AG08396 (cell line): ENCODE results near the gene ERGIC2.
A peak's percentile ranks its signal among the peaks of the same experiment; 100 is the strongest.

Experiments
- DNase-seq: peaks from one replicate; pipeline ENCODE4 v3.0.0; 2012; ENCODE audit warnings: low spot score, mixed read lengths

Gene ERGIC2

DNA sequence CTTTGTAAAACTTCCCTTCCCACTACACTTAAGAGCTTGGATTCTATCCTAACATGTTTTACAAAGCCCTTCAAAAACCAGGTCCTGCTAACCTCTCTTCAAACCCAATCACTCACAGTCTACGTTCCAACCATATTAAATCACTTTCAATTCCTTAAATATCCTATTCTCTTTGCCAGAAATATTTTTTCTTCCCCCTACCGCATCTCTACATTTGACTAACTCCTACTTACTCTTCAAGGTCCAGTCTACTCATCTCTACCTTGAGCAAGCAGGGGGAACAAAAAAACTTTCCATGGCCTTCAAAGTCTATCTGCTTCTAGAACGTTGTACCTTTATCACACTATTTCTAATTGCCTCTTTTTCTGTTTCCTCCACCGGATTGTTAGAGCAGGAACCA, 6.1 kb downstream of the ERGIC2 start:
- no peak for DNase-seq

DNA sequence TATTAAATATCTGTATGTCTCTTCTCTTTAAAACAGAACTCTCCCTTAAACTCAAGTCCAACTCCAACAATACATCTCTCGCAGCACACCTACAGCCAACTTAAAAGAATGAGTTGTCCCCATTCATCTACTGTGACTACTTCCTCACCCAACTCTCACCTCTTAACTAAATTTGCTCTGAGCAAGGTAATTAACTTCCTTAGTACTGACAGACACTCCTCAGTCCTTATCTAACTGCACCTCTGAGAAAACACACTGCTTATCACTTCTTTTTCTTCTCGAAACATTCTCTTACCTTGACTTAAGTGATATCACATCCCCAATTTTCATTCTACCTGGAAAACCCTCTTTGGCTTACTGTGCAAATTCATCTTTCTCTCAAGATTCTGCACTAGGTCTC, 7.0 kb downstream of the ERGIC2 start:
- DNase-seq, result no peak

DNA sequence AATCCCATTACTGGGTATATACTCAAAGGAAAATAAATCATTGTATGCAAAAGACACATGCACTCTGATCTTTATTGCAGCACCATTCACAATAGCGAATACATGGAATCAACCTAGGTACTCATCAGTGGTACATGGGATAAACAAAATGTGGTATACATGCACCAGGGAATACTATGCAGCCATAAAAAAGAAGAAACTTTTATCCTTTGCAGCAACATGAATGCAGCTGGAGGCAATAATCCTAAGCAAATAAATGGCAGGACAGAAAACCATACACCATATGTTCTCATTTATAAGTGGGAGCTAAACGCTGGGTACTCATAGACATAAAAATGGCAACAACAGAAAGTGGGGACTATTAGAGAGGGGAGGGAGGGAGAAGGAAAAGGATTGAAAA, 15.9 kb downstream of the ERGIC2 start:
- DNase-seq, result no peak

DNA sequence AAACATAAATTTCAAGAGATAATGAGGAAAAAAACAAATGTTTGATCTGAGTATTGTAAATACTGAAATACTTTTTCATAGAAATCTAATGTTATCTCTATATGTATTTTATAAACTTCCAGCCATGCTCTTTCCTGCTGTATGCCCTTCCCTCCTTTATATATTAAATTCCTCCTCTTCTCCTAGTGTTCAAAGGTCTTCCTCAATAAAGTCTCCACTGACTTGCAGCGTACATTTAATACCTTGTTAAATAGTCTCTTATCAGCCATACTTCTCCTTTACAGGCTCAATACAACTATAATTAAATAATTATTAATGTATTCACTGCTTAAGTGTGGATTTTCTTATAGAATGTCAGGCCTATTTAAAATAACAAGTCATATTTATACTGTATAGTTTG, 26.0 kb downstream of the ERGIC2 start:
- DNase-seq, result no peak

DNA sequence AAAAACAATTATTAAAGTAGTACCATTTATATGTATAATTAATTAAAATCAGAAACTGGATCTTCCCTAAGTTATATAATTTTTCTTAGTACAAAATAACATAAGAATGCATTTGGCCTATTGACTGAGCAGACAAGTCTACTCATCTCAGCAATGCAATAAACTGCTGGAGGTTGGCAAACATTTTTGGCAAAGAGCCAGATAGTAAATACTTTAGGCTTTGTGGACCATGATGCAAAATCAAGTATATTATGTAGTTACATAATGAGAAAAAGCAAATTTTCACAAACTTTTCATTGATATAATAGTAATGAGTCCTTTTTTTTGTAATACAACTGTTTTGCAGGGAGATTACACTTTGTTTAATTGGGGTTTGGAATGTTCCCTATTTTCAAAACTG, 30.9 kb downstream of the ERGIC2 start:
- peak; percentile 5 for DNase-seq

DNA sequence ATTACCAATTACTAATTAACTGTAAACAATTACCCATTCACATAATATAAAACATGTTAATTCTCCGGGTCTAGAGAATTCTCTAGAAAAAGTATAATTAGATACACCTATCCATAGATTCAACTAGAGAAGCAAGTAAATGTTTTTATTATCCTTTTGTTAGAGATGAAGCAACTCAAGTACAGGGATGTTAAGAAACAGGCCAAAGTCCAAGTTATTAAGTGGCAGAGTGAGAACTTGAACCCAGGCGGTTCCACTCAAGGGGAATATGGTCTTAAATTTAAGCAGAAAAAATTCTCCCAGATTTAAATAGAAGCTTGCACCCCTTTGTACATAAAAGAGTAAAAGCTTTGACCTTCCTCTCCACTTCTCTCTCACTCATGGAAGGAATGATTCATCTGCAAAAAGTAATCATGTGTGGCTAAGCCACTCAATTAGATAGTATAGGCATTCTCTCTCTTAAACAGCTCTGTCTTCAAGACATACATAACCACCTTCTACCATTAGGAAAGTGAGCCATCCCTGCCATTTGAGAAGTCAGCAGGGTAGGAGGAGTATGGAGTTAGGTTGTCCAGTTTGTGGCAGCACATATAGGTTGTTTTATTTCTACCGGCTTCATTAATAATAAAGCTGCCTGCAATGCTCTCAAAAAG, 34.1 kb downstream of the ERGIC2 start:
- DNase-seq, result no peak

DNA sequence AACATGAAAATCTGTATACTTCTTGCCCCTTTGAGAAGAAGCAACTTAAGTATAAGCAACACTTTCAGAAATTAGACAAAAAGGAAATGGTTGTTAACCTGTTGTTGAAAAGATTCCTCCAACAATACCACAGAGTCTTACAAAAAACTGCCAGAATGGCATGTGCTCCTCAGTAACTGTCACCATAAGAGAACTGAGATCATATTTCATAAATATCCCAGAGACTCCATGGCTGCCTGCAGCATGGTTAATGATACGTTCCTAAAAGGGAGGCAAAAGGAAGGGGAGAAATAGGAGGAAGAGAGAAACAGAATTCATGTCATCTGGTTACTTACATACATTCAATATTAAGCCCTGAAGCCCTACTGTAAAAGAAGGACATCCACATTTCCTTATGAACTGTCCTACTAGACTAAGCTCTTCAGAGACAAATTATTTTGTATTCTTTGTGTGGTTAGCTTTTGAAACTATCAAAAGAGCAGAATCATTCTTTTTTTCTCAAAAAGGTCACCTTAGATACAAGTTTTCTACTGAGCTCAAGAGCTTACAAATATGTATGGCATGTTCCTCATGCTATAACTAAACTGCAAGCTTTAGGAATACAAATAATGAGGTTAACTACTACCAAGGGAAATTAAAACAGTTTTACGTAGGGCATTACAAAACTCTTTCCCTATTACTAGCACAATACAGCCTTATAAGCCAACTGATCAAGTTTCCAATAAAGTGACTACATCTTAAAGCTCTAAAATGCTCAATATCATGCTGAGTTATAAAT, 37.8 kb downstream of the ERGIC2 start:
- no peak for DNase-seq

DNA sequence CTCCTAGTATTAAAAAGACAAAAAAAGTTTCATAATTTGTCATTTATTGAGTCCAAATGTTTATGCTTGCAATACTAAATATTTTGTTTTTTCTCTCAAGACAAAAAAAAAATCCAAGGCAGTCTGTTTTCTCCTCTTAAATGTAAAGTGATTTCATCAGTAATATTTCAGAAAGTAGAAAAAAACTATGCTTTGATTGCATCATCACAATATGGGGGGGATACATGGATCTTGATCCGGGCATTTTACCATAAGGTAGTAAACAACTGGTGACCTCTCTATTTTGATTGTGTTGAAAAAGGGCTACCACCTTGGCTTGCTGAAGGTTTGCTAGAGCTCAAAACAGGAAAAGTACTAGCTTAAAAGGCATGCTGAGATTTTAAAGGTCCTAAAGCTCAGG, 43.6 kb downstream of the ERGIC2 start:
- no peak for DNase-seq

DNA sequence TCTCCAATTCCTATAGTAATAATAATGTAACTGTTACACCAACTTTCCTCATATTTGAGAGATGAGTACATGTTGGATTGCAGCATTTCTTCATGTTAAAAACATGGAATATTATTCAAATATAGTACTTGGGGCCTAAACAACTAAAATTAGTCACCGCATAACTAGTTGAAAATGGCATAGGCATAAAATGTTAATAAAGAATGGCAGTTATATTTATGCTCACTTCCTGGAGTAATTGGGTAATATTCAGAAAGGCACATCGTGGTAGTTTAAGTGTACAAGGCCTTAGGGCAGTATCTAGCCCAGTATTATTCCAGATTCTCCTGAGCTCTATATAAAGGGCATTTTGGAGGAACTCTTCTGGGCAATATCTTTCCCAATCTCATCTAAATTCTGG, 46.0 kb downstream of the ERGIC2 start:
- no peak for DNase-seq

DNA sequence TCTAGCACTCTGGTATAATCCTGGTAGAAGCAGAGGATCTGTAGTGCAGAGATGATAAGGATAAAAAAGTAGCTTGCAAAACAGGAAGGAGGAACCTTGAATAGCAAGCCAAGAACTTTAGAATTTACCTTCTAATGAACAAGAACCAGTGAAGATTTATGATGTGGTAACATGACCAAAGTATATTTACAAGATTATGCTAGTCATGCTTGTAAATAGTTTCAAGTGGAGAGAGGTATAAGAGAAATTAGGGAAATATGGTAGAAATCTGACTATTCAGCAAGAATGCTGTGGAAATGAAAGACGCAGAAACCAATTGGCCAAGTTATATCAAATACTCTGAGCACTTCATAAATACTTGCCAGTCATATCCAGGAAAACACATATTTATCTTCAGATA, 47.8 kb downstream of the ERGIC2 start:
- DNase-seq, result no peak

DNA sequence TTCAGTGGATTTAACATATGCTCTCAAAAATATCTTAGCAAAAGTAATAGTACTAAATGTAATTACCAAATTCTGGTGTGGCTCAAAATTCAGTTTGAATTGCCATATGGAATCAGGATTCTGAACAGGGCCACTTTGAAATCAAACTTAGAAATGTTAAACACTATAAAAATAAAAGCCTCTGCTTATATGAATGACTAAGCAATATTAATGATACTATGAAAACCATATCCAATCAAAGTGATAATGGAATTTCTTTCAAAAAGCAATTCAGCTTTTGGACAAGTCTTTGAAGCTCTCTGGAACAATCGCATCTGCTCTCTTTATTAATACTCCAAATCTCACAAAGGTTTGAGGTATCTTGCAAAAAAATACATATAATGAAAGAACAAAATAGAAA, 51.6 kb downstream of the ERGIC2 start:
- DNase-seq, result no peak

DNA sequence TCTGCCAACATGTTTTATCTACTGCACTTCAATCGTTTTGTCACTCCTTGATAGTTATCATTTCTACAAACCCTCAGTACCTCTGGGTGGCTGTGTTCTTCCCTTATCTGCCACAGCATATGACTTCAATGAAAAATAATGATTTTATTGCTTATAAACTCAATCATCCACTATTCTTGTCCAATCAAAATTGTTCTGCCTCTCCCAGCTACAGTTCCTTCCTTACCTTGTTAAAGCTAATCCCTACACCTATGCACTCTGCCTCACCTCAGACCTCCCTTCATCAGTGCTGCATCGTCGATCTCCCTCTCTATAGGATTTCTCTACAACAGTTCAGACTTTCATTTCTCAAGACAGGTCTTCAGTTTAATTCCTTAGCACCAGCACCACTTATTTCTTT, 58.8 kb downstream of the ERGIC2 start:
- no peak for DNase-seq

DNA sequence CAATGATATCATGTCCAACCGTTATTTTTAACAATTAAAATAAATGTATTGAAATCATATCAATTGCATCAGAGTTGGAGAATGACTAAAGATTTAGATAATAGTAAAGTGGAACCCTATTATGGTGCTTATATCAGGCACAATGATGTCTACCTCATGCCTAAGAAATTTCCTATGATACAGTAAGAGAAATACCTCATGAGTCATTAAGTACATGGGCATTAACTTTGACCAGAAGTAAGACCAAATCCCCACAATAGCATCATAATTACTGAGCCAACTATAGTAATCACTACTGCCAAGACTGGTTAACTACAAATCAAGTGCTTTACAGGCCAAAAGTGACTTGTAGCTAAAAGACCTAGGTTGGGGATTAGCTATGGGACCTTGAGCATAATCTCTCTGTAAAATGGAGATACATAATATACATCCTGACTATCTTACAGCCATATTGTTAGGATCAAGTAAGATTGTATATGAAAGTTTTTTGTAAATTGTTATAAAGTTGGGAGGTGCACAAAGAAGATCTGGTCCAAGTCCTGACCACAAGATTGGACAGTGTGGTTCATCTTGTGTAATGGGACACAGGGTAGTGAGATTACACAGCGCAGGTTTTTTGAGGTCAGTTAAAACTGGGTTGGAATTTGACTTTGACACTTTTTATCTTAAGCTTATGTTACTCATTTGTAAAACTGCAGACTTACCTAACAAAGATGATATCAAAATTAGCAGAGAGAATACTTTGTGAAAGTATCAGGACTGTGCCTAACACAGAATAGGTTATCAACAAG, 60.5 kb downstream of the ERGIC2 start:
- peak; percentile 51 for DNase-seq

DNA sequence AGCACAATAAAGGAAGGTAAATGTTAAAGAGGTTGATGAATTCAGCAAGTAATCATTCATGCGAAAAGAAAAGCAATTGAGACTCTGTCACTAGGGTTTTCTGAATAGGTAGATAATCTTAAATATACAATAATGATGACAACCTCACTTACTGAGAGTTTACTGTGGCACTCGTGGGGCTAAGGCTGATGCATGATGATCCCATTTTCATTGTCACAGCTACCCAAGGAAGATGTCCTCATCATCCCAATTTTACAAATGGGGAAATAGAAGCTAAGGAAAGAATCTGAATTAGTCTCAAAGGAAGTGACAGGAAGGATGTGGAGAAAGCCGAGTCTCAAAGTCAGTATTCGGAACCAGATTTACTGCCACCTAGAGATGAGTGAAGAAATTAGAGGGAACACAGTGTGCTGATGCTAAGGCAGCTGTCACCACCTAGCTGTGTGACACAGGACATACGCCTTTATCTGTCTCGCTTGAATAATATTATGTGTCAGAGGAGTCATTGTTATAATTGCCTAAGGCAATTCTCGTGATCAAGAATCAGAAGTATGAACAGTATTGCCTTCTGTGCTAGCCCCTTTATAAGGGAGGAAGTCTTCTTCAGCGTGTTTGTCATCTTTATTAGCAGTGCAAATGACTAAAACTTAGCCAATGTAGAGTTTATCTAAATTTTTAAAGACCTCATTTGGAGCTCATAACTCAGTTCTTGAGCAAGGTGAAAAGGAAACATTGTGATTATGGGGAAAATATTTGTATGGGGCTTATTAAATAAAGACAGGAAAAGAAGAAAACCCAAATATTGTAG, 63.2 kb downstream of the ERGIC2 start:
- peak; percentile 19 for DNase-seq

DNA sequence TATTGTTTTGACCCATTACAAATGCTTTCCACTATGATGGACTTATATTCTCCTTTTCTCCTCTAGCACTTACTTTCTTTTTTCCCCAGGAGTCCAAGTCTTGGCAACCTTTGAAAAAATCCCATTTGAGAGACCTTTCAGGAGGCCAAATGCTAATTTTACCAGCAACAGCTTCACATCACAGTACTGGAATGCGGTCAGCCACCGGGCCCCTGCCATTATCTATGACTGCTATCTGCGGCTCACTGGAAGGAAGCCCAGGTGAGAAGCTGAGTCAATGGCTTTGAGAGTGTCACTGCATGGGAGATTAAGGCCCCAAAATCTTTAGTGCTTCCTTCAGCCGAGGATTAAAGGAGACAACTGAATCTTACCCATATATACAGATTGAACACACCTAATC, 64.2 kb downstream of the ERGIC2 start:
- peak; percentile 17 for DNase-seq

DNA sequence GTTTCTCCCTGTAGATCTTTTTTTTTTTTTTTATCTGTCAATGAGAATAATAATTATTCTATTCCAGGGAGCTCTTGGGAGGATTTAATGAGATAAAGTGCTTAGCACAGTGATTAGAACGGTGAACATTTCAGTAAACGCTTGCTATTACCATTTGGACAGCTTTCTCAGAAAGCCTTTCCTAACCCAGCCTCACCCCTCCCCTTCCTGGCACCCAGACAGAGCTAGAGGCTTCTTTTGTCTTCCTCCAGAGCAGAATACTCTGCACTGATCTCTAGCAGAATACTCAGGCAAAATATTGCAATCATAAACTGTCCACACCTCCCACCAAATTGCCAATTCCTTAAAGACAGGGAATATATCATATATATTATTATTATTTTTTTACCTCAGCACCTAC, 66.6 kb downstream of the ERGIC2 start:
- DNase-seq, result no peak

DNA sequence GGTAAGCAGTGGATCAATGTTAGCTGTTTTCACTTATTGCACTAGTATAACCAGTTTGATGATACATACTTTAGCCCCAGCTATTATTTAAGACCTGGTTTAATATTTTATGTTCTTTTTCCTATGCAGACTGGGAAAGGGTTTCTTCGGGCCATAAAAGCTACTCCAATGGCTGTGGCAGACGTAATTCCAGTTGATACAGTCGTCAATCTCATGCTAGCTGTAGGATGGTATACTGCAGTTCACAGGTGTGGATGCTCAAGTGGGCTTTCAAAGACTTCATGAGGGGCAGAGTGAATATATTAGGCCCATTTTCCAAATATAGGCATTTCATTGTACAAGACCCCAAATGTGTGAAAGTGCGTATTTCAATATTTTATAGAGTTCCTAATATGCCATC, 70.1 kb downstream of the ERGIC2 start:
- no peak for DNase-seq

DNA sequence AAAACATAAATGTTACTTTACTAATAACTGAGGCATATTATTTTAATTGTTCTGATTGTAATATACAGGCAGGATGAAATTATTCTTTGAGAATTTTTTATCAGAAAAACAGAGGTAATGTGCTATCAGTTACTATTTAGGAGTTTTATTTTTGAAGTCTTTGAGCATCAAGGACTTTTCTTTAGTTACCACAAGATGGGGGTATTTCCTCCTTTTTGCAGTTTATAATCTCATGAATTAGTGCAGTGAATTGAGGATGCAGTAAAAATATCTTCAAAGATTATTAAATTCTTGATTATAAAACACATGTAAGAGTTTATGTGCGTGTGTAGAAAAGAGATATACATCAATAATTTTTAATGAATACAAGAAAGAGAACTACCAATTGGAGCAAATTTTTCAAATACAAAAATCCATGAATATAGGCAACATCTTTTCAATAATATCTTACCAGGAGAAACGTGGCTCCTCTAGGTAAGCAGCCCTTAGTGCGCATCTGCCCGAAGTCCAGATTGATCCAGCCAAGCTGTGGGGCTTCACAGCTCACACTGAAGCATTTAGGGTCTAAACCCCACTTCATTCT, 71.6 kb downstream of the ERGIC2 start:
- peak; percentile 9 for DNase-seq

DNA sequence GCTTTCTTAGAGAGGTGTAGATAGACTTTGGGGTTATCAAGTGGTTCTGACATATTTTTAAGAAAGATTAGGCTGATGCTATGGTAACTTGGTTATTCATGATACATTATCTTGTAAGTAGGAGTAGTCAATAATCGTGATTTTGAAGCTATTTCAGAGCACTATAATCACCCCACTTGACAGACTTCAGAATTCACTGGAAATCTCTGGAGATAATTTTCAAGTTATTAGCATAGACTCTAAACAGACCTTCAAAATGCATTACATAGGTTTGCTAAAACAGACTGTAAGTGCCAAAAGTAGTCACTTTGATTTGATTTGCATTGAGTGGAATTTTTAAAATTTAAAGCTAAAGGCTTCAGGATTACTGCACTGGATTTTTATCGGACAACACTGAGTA, 74.3 kb downstream of the ERGIC2 start:
- DNase-seq, result no peak

DNA sequence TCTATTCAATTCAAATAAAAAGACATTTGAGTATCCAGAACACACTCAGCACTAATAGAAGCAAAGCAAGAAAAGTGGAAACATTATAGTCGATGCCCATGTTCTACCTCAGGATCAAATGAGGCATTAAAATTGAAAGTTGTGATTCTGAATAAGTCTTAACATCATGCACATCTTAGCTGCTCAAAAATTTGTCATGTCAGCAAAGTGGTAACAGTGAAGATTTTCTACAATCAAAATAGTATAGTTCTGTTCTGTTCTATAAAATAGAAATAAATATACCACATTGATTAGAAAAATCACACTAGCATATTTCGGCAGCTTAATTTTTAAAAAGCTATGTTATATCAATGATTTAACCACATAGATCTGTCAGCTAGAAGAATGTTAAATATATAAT, 74.7 kb downstream of the ERGIC2 start:
- DNase-seq, result no peak

DNA sequence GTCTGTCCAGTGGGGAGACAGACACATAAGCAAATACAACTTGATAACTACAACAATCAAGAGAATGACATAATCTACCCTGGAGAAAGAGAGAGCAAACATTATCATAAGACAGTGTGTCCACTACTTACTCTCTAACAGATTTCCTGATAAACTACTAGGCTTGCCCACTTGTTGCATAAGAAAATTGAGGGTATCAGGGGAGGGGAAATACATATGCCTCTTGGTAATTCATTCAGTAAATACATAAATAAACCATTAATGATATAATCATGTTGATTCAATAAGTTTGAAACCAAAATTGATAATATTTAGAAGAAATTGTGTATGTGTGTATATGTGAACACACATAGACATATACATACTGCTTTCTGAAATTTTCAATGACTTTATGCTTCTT, 76.6 kb downstream of the ERGIC2 start:
- no peak for DNase-seq

DNA sequence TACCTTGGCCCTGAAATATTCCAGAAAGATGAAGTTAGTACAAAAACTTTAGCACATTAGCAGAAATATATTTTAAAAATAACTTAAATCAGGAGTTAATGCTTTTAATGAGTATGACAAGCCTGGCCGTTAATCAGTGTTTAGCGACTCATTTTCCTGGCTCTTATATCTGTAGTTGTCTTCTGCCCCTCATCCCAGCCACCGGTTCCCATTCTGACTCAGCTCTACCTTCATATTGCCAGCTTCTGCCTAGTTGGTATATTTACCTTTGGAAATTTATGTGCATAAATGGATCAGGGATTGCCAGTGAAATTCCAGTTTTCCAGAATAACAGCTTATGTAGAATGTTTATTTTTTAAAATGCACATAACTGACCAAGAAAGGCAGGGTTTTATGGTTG, 79.9 kb downstream of the ERGIC2 start:
- no peak for DNase-seq
